Measurements from ENCODE around the gene OR2T1.
"Not testable (repeated sequence)": the region's sequence is repeated elsewhere in the genome, so short reads cannot be mapped to it uniquely, and the experiment has no call there.

OR2T1 gene, protein sequence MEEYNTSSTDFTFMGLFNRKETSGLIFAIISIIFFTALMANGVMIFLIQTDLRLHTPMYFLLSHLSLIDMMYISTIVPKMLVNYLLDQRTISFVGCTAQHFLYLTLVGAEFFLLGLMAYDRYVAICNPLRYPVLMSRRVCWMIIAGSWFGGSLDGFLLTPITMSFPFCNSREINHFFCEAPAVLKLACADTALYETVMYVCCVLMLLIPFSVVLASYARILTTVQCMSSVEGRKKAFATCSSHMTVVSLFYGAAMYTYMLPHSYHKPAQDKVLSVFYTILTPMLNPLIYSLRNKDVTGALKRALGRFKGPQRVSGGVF

DNA sequence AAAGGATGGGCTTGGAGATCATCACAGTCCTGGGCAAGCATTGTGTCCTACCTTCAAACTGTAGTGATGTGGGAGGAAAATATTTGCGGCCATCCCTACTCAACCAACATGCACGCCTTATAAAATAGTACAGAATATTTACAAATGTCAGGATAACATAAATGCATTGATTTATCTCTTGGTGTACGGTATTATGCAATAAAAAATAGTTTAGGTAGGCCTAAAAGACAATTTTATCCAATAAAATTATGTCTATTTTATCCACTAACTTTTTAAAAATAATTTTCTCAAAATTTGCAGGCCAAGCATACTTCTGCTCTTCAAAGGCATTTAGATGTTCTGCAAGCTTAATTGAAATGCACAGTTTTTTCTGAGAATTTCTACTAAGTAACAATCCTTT lies at the start of gene OR2T1:
Gene OR2T1 (plus strand): TSS at position 301 of the 400 bp plus-strand sequence. CDS start 3,100 bp downstream, outside the sequence.
- in situ Hi-C loops (cut with MboI; ENCODE audit: low sequenced_read_pairs), result no loop called here

DNA sequence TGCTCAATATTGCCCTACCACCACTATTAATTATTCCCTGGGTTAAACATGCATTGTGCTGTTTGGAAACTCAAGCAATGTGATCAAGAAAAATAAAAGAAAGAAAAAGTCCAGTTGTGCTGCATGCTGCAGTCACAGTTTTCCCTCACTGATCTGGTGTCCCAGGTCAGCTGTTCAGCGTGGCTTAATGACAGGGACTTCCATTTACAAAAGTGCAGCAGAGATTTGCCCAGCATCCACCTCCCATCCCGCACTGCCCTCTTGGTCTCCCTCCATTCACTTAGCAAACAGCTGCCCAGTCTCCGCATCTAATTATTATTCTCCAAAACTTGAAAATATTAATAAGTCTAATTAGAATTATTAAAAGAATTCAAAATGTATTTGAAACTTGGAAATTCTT lies 43.4 kb upstream of the OR2T1 start:
- in situ Hi-C loops (cut with MboI; ENCODE audit: low sequenced_read_pairs), result no loop called here

DNA sequence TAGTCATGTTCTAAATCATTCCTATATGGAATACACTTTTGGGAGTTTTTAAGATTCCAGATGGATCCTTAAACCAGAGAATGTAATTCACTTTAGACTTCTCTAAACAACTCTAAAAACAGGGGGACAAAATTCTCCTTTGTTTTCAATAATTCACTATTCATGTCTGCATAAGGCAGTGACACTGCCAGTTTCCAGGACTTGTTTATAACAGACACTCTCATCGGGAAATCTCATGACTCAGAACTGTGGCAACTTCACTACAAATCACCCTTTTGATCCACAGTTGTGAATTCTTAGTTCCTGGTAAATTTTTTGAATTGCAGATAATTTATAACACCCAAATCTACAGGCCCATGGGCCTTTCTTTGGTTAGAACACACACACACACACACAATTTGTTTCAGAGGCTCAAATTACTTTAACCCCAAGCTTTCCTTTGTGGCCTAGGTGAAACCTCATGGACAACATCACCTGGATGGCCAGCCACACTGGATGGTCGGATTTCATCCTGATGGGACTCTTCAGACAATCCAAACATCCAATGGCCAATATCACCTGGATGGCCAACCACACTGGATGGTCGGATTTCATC lies 41.6 kb upstream of the OR2T1 start, which contains the start of gene OR2T4:
Gene OR2T4 (plus strand): TSS at position 545 of the 595 bp plus-strand sequence. CDS start 0 bp downstream, at position 545.
- in situ Hi-C loops (cut with MboI; ENCODE audit: low sequenced_read_pairs), result no loop called here

GRCh38 chr1:248366609-248367008 lies 36.2 kb upstream of the OR2T1 start:
- in situ Hi-C loops (cut with MboI; ENCODE audit: low sequenced_read_pairs), result no loop called here

DNA sequence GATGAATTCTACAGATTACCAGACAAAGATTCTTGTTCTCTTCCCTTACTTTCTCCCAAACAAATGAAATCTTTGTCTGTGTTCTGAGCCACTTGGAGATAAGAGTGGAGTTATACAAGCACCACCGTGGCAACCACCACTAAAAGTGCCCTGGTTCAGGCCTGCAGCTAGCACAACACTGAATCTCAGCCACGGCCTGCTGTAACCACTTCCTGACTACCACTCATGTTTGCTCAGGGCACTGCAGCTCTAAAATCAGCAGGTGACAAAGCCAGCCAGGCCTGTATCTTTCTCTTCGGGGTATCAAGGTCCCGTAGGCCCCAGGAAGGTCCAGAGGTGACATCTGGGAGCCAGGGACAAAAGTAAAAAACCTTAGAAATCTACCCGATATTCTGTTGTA lies 30.5 kb upstream of the OR2T1 start:
- in situ Hi-C loops (cut with MboI; ENCODE audit: low sequenced_read_pairs), result no loop called here

DNA sequence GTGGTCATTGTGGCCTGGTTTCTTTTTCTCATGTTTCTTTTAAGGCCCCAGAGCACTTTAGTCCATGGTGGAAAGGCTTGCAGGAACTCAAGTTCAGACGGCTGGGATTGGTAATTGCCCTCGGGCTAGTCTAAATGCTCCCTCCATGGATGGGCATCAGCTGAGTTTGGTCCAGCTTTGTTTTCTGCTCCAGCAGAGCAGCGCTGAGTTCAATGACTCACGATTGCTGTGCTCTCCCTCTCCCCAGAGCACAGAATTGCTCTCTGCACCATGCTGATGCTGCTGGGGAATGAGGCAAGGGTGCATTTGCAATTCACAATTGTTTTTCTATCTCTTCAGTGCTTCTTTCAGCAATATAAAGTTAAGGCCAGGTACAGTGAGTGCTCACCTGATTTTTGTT lies 29.1 kb upstream of the OR2T1 start:
- in situ Hi-C loops (cut with MboI; ENCODE audit: low sequenced_read_pairs), result no loop called here

GRCh38 chr1:248375446-248375845 lies 27.4 kb upstream of the OR2T1 start, which contains the start of gene OR2T6:
TSS of gene OR2T6 (plus strand) at chr1:248375746. CDS start at chr1:248387609, 11,863 bp downstream.
- in situ Hi-C loops (cut with MboI; ENCODE audit: low sequenced_read_pairs), result no loop called here

DNA sequence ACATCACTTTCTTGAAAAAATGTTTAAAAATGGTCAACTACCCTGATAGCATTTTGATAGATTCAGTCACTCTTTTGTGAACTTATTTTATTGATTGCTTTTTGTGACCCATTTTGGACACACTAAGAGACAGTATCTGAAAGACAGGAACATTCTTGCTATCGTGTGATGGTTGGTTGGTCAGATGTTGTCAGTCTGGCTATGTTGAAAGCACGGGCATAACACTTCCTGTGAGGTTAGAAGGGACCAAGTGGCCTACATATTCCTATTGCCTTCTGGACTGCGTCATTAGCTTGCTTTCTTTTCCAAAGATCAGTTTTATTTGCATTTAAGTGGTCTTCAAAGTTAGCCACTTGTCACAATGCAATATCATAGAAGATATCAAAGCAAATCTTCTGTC lies 25.9 kb upstream of the OR2T1 start:
- in situ Hi-C loops (cut with MboI; ENCODE audit: low sequenced_read_pairs), result no loop called here

DNA sequence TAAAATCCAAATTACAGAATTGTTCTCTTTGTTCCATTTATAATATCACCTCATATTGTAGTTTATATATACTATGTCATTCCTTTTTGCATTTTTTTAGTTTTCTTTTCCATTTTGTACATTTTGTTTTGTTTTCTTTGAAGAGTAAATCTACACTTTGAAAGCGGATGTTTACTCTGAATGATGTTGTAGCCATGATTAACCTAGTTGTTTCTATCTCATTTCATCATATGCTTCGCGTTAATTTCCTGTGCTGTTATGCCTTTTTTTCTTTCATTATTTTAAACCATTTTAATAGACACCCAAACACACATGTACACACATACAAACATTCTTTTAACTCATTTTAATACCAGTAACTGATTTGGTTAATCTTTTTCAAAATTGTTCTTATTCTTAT lies 22.0 kb upstream of the OR2T1 start:
- in situ Hi-C loops (cut with MboI; ENCODE audit: low sequenced_read_pairs), result no loop called here

GRCh38 chr1:248388426-248388825 lies 14.4 kb upstream of the OR2T1 start:
- in situ Hi-C loops (cut with MboI; ENCODE audit: low sequenced_read_pairs), result no loop called here

GRCh38 chr1:248393050-248393449 lies 9.8 kb upstream of the OR2T1 start:
- in situ Hi-C loops (cut with MboI; ENCODE audit: low sequenced_read_pairs), result no loop called here

- in situ Hi-C loops (cut with MboI; ENCODE audit: low sequenced_read_pairs), result no loop called here
Measured at GRCh38 chr1:248404024-248404423, 1.2 kb downstream of the OR2T1 start.

DNA sequence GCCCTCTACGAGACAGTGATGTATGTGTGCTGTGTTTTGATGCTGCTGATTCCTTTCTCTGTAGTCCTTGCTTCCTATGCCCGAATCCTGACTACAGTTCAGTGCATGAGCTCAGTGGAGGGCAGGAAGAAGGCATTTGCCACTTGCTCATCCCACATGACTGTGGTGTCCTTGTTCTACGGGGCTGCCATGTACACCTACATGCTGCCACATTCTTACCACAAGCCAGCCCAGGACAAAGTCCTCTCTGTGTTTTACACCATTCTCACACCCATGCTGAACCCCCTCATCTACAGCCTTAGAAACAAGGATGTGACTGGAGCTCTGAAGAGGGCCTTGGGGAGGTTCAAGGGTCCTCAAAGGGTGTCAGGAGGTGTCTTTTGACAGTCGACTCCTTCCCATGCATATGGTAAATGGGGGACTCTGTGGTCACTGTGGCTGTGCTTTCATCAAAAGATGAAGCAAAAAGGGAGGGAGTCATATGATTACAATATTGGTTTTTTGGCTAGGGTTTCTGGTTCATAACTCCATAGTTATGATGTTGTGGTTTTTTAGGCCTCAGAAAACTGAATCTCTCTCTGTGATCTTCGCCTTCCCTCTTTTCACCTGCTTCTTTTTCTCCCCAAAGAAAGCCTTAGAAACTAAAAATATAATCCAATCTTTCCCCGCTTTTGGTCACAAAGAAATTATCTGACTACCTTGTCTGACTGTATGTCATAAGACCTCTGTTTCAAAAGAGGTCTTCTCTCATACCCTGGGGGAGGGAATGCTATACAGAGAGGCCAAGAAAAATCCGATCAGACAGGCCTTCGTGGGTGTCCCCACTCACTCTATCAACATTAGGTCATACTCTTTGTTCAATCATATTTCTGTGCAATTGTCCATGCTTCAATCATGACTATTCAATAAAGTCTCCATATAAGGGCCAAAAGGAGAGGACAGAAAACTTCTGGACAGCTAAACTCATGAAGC lies 4.2 kb downstream of the OR2T1 start:
- in situ Hi-C loops (cut with MboI; ENCODE audit: low sequenced_read_pairs), result no loop called here

- in situ Hi-C loops (cut with MboI; ENCODE audit: low sequenced_read_pairs), result no loop called here
Measured at GRCh38 chr1:248416226-248416625, 13.4 kb downstream of the OR2T1 start.

DNA sequence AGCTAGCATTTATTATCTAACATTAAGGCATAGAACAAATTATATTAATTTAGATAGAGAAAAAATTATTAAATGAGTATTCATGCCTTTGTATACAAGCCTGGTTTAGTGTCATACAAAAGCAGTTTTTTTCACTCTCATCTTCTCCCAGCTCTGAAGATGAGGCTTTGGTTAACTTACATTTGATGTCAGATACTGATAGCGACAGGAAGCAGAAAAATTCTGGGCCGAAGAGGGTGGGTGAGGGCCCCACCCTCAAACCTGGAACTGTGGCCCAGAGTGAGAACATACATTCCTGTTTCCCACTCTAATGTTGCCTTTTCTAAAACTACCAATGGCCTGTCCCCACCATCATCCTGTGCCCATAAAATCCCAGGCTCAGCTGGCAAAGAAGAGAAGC lies 15.0 kb downstream of the OR2T1 start:
- in situ Hi-C loops (cut with MboI; ENCODE audit: low sequenced_read_pairs), result no loop called here

- in situ Hi-C loops (cut with MboI; ENCODE audit: low sequenced_read_pairs), result no loop called here
Measured at GRCh38 chr1:248421384-248421783, 18.5 kb downstream of the OR2T1 start.

DNA sequence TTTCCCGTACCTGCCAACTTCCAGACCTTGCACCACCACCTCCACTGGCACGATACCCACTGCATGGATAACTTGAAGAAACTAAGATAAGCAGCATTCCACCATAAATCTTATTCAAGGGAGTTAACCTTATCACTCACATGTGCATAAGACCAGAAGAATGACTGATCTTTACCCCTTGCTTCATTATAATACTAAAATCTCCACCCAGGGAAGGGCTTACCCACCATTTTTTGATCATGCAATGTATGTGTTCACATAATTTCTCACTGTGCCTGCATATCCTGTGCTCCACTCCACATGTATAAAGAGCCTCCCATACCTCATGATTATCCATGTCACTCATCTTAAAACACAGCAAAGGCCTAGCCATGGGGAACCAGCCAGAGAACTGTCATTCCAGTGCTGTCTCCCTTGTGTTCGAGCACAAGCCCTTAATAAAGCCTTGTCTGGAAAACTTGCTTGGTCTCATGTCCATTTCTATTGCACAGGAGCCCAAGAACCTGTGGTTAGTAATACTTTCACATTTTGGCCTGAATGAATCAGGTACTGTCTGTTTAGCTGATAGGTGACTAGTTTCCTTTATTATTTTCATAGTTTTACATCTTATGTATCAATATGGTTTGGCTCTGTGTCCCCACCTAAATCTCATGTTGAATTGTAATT lies 24.8 kb downstream of the OR2T1 start:
- in situ Hi-C loops (cut with MboI; ENCODE audit: low sequenced_read_pairs), result not testable (repeated sequence)

- in situ Hi-C loops (cut with MboI; ENCODE audit: low sequenced_read_pairs), result not testable (repeated sequence)
Measured at GRCh38 chr1:248428192-248428533, 25.3 kb downstream of the OR2T1 start.

GRCh38 chr1:248431683-248432082 lies 28.8 kb downstream of the OR2T1 start:
- in situ Hi-C loops (cut with MboI; ENCODE audit: low sequenced_read_pairs), result not testable (repeated sequence)

GRCh38 chr1:248432201-248432600 lies 29.4 kb downstream of the OR2T1 start:
- in situ Hi-C loops (cut with MboI; ENCODE audit: low sequenced_read_pairs), result not testable (repeated sequence)

All from HL-60/S4 treated with retinoic acid at 250 ng/mL for 4 days and 3 days (cell line).